K562 (cell line): Measurements from ENCODE around the gene TRUB2. TPM values are rescaled to one million over a fixed set of nuclear protein-coding genes. Genes with fewer than 3 reads are reported as not detected.
A peak's percentile ranks its signal among the peaks of the same experiment; 100 is the strongest.

Experiments
- EGR1 ChIP-seq: fragments of 450-650 bp; conservative IDR thresholded peaks from 2 replicates; pipeline ENCODE4 v1.6.1; 2017; ENCODE audit warnings: mild to moderate bottlenecking
- EHMT2 ChIP-seq: fragments of 450-650 bp; IDR thresholded peaks from 2 replicates; pipeline ENCODE4 v1.6.1; 2018; ENCODE audit warnings: antibody characterized with exemption
- ELF1 ChIP-seq: fragments of 200-800 bp; sonication (Bioruptor generic); IDR thresholded peaks from 2 replicates; pipeline ENCODE4 v1.6.1; 2016; ENCODE audit warnings: missing genetic modification characterization, missing compliant biosample characterization
- ETV6 ChIP-seq, 3 experiments: fragments of 150-350 bp in 1 of 3; sonication (generic) in 1 of 3; formaldehyde crosslinking in 1 of 3; IDR thresholded peaks; 2 replicates each; pipeline versions ENCODE4 v1.6.1 to v1.8.0; 2014 to 2022; ENCODE audit warnings: borderline replicate concordance in 2 of 3, low read depth in 2 of 3, antibody characterized with exemption in 1 of 3, low read length in 1 of 3, mild to moderate bottlenecking in 1 of 3, missing genetic modification reagents in 1 of 3
- HDAC3 ChIP-seq: fragments of 450-650 bp; IDR thresholded peaks from 2 replicates; pipeline ENCODE4 v1.6.1; 2018; ENCODE audit warnings: borderline replicate concordance, mild to moderate bottlenecking, moderate library complexity; ENCODE audit not compliant: partially characterized antibody
- HDAC6 ChIP-seq: IDR thresholded peaks from 2 replicates; pipeline ENCODE4 v1.6.1; 2012; ENCODE audit warnings: low read depth, mild to moderate bottlenecking, control low read depth, inconsistent platforms, low read length, moderate library complexity
- HLTF ChIP-seq: fragments of 450-650 bp; IDR thresholded peaks from 2 replicates; pipeline ENCODE4 v1.6.1; 2016
- NFYB ChIP-seq: IDR thresholded peaks from 2 replicates; pipeline ENCODE4 v1.6.1; 2011; ENCODE audit warnings: mild to moderate bottlenecking, moderate library complexity; ENCODE audit not compliant: insufficient read length; ENCODE audit errors: extremely low read depth
- PHTF2 ChIP-seq: fragments of 250-450 bp; sonication (Bioruptor Pico); IDR thresholded peaks from 2 replicates; pipeline ENCODE4 v1.5.0; 2021; ENCODE audit warnings: mild to moderate bottlenecking
- PRMT5 ChIP-seq: sonication (generic); formaldehyde crosslinking; IDR thresholded peaks from 2 replicates; pipeline ENCODE4 v1.5.0; 2020; ENCODE audit warnings: missing genetic modification reagents
- SAFB2 ChIP-seq: fragments of 200-400 bp; formaldehyde crosslinking; IDR thresholded peaks from 2 replicates; pipeline ENCODE4 v1.6.1; 2018; ENCODE audit warnings: borderline replicate concordance, low read length, low read depth, moderate library complexity; ENCODE audit not compliant: severe bottlenecking
- SREBF1 ChIP-seq: fragments of 150-350 bp; IDR thresholded peaks from 2 replicates; pipeline ENCODE4 v1.6.1; 2014; ENCODE audit warnings: antibody characterized with exemption, low read depth, low read length, borderline replicate concordance
- TBL1XR1 ChIP-seq, 2 experiments: IDR thresholded peaks; 2 replicates each; pipeline ENCODE4 v1.6.1; 2012; ENCODE audit warnings: improper control_type of control experiment in 2 of 2, low read length in 2 of 2, mild to moderate bottlenecking in 1 of 2
- ZNF12 ChIP-seq: sonication (generic); formaldehyde crosslinking; IDR thresholded peaks from 2 replicates; pipeline ENCODE4 v1.4.0; 2020; ENCODE audit warnings: mild to moderate bottlenecking, missing genetic modification reagents
- polyA plus RNA-seq, 8 experiments: library from polyadenylated mRNA; depleted of rRNA in 4 of 8; stranded (reverse) in 5 of 8; unstranded in 3 of 8; fragments of >200 nt; fragmentation: Nextera tagmentation in 2 of 8; fragmentation: Illumina TruSeq in 1 of 8; extraction: Ambion mirVana in 2 of 8; extraction: Trizol in 1 of 8; gene quantifications; 2 replicates each; pipeline versions ENCODE4 v1.2.1 to v1.2.3, GENCODE V29; 2011 to 2014; ENCODE audit warnings: inconsistent platforms in 1 of 8, missing spikeins in 1 of 8
- total RNA-seq, 7 experiments: library from RNA; depleted of rRNA in 6 of 7; stranded (reverse); fragments of >200 nt in 6 of 7; fragmentation: Illumina TruSeq in 2 of 7; extraction: Trizol in 2 of 7; gene quantifications; 2 replicates each; pipeline versions ENCODE4 v1.2.1 to v1.2.3, GENCODE V29; 2011 to 2021; ENCODE audit warnings: low replicate concordance in 1 of 7
- TF ChIP-seq, protein P1 (sequence below), 2 experiments: IDR thresholded peaks; 2 replicates each; pipeline ENCODE4 v1.6.1; 2012; ENCODE audit warnings: improper control_type of control experiment in 2 of 2, low read depth in 2 of 2, low read length in 2 of 2, borderline replicate concordance in 1 of 2
- TF ChIP-seq, protein P2 (sequence below): fragments of 450-650 bp; formaldehyde crosslinking; IDR thresholded peaks from 2 replicates; pipeline ENCODE4 v1.4.0; 2020; ENCODE audit warnings: mild to moderate bottlenecking, moderate library complexity
- TF ChIP-seq, protein P3 (sequence below): IDR thresholded peaks from 2 replicates; pipeline ENCODE4 v1.6.1; 2016; ENCODE audit warnings: missing genetic modification characterization, missing compliant biosample characterization
- TF ChIP-seq, protein P4 (sequence below): sonication (generic); formaldehyde crosslinking; IDR thresholded peaks from 2 replicates; pipeline ENCODE4 v1.8.1; 2023; ENCODE audit warnings: mild to moderate bottlenecking, missing genetic modification reagents
- TF ChIP-seq, protein P5 (sequence below), 2 experiments: fragments of 450-650 bp in 1 of 2; sonication (generic) in 1 of 2; formaldehyde crosslinking; conservative IDR thresholded peaks; 2 replicates each; pipeline versions ENCODE4 v1.4.0 to v1.8.1; 2020 to 2022; ENCODE audit warnings: mild to moderate bottlenecking in 1 of 2, missing genetic modification reagents in 1 of 2

TRUB2 gene
- total and polyA plus RNA-seq, 9 of the 15 experiments (the other 6 are each of a cell fraction or from before 2014, with no cell fraction given) = 9.3 to 110 (median 63.0) TPM

DNA sequence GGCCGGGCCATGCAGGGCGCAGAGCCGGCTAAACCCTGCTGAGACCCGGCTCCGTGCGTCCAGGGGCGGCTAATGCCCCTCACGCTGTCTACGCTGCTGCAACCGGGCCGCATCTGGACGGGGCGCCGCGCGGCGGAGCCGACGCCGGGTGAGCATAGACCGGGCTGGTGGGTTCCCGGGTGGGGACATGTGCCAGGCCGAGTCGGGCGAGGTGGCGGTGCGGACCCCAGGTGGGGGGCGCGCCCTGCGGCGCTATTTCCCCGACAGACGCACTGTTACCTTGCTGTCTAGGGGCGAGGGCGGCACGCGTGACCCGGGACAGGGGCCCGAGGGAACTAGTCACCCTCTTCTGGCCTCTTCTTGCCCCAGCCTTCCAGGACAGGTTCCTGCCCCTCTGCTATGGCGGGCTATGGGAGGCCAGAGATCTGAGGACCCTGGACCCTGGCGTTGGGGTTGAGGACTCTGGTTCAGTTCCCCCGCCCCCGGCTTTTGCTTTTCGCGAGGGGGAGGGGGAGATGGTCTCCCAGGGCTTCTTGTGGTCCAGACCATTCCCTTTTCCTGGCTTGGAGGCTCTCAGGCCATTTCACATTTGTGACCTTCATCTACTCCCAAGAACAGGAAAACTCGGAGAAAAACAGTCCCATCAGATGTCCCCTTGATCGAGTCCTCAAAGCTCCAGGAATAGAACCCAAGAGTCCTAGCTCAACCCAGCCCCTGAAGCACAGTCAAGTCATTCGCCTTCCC is 18.6 kb upstream of the TRUB2 start (continued):
- TF ChIP-seq, protein P1, sequence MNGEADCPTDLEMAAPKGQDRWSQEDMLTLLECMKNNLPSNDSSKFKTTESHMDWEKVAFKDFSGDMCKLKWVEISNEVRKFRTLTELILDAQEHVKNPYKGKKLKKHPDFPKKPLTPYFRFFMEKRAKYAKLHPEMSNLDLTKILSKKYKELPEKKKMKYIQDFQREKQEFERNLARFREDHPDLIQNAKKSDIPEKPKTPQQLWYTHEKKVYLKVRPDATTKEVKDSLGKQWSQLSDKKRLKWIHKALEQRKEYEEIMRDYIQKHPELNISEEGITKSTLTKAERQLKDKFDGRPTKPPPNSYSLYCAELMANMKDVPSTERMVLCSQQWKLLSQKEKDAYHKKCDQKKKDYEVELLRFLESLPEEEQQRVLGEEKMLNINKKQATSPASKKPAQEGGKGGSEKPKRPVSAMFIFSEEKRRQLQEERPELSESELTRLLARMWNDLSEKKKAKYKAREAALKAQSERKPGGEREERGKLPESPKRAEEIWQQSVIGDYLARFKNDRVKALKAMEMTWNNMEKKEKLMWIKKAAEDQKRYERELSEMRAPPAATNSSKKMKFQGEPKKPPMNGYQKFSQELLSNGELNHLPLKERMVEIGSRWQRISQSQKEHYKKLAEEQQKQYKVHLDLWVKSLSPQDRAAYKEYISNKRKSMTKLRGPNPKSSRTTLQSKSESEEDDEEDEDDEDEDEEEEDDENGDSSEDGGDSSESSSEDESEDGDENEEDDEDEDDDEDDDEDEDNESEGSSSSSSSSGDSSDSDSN (IDR thresholded peaks at IDR 0.05; ENCODE audit: borderline replicate concordance in 1 of 2, low read depth in 2 of 2, low read length in 2 of 2) = peak in 1 of 2 experiments; percentile 2; a peak in 1 of 4 replicates
- TF ChIP-seq PRMT5 = peak; percentile 80
- TF ChIP-seq, protein P2, sequence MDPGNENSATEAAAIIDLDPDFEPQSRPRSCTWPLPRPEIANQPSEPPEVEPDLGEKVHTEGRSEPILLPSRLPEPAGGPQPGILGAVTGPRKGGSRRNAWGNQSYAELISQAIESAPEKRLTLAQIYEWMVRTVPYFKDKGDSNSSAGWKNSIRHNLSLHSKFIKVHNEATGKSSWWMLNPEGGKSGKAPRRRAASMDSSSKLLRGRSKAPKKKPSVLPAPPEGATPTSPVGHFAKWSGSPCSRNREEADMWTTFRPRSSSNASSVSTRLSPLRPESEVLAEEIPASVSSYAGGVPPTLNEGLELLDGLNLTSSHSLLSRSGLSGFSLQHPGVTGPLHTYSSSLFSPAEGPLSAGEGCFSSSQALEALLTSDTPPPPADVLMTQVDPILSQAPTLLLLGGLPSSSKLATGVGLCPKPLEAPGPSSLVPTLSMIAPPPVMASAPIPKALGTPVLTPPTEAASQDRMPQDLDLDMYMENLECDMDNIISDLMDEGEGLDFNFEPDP (CRISPR knock-in tag) = no peak
- no peak for TF ChIP-seq ETV6 (IDR thresholded peaks at IDR 0.05; ENCODE audit: borderline replicate concordance in 1 of 2, low read depth in 2 of 2, low read length in 1 of 2)
- TF ChIP-seq ETV6 (CRISPR knock-in tag; IDR thresholded peaks at IDR 0.05; ENCODE audit: borderline replicate concordance) = peak; percentile 35; the same call in 1 of the 2 replicates
- TF ChIP-seq ELF1 (tag) = no peak
- no peak for TF ChIP-seq SAFB2
- TF ChIP-seq HLTF = no peak; the same call in 1 of the 2 replicates
- TF ChIP-seq EGR1 = peak; percentile 81
- TF ChIP-seq HDAC6 = no peak
- TF ChIP-seq NFYB = no peak
- TF ChIP-seq TBL1XR1 (IDR thresholded peaks at IDR 0.05; ENCODE audit: low read length in 2 of 2) = no peak
- TF ChIP-seq SREBF1 = no peak
- TF ChIP-seq, protein P3, sequence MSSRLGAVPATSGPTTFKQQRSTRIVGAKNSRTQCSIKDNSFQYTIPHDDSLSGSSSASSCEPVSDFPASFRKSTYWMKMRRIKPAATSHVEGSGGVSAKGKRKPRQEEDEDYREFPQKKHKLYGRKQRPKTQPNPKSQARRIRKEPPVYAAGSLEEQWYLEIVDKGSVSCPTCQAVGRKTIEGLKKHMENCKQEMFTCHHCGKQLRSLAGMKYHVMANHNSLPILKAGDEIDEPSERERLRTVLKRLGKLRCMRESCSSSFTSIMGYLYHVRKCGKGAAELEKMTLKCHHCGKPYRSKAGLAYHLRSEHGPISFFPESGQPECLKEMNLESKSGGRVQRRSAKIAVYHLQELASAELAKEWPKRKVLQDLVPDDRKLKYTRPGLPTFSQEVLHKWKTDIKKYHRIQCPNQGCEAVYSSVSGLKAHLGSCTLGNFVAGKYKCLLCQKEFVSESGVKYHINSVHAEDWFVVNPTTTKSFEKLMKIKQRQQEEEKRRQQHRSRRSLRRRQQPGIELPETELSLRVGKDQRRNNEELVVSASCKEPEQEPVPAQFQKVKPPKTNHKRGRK = no peak
- TF ChIP-seq PHTF2 = no peak
- peak; percentile 38; the same call in 1 of the 2 replicates for TF ChIP-seq ZNF12
- TF ChIP-seq HDAC3 = no peak
- TF ChIP-seq EHMT2 = no peak
- TF ChIP-seq, protein P4, sequence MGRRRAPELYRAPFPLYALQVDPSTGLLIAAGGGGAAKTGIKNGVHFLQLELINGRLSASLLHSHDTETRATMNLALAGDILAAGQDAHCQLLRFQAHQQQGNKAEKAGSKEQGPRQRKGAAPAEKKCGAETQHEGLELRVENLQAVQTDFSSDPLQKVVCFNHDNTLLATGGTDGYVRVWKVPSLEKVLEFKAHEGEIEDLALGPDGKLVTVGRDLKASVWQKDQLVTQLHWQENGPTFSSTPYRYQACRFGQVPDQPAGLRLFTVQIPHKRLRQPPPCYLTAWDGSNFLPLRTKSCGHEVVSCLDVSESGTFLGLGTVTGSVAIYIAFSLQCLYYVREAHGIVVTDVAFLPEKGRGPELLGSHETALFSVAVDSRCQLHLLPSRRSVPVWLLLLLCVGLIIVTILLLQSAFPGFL = no peak
- TF ChIP-seq, protein P5, sequence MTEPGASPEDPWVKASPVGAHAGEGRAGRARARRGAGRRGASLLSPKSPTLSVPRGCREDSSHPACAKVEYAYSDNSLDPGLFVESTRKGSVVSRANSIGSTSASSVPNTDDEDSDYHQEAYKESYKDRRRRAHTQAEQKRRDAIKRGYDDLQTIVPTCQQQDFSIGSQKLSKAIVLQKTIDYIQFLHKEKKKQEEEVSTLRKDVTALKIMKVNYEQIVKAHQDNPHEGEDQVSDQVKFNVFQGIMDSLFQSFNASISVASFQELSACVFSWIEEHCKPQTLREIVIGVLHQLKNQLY (CRISPR knock-in tag; conservative IDR thresholded peaks at IDR 0.05) = peak in 1 of 2 experiments; percentile 26; a peak in 1 of 4 replicates
